Neural progenitor cell (in vitro differentiated cells): ENCODE measurements around the gene PLN. TPM values are rescaled to one million over a fixed set of nuclear protein-coding genes. Genes with fewer than 3 reads are reported as not detected.

Experiments
- DNase-seq: peaks from one replicate; pipeline ENCODE4 v3.0.0-alpha.2; 2016; ENCODE audit warnings: low spot score
- H2AFZ ChIP-seq: fragments of 200-600 bp; sonication (generic); replicated peaks from 2 replicates; pipeline ENCODE4 v1.6.1; 2016; ENCODE audit warnings: antibody characterized with exemption
- H3F3A ChIP-seq: fragments of 200-600 bp; sonication (generic); 2 replicates; pipeline ENCODE4 v1.6.1; 2016; ENCODE audit warnings: antibody characterized with exemption, low read depth
- H3K27ac ChIP-seq: fragments of 200-600 bp; sonication (generic); 2 replicates; pipeline ENCODE4 v1.5.1; 2016; ENCODE audit warnings: mild to moderate bottlenecking
- H3K27me3 ChIP-seq: fragments of 200-600 bp; sonication (generic); 2 replicates; pipeline ENCODE4 v1.6.1; 2016; ENCODE audit warnings: mild to moderate bottlenecking, moderate library complexity
- H3K36me3 ChIP-seq: fragments of 200-600 bp; sonication (generic); 2 replicates; pipeline ENCODE4 v1.5.1; 2016
- H3K4me1 ChIP-seq: fragments of 200-600 bp; sonication (generic); 2 replicates; pipeline ENCODE4 v1.6.1; 2016; ENCODE audit warnings: mixed run types
- H3K4me2 ChIP-seq: fragments of 200-600 bp; sonication (generic); 2 replicates; pipeline ENCODE4 v1.6.1; 2016
- H3K4me3 ChIP-seq: fragments of 200-600 bp; sonication (generic); 2 replicates; pipeline ENCODE4 v1.5.1; 2016
- H3K79me2 ChIP-seq: fragments of 200-600 bp; sonication (generic); 2 replicates; pipeline ENCODE4 v1.6.1; 2016; ENCODE audit warnings: low read depth
- H3K9ac ChIP-seq: fragments of 200-600 bp; sonication (generic); 2 replicates; pipeline ENCODE4 v1.6.1; 2016
- H3K9me3 ChIP-seq: fragments of 200-600 bp; sonication (generic); 2 replicates; pipeline ENCODE4 v1.5.1; 2016; ENCODE audit warnings: low read depth
- H4K20me1 ChIP-seq: fragments of 200-600 bp; sonication (generic); 2 replicates; pipeline ENCODE4 v1.6.1; 2016; ENCODE audit warnings: low read depth
- H3K27ac Mint-ChIP-seq: 3 replicates; pipeline ENCODE4 v1.8.0; 2021; ENCODE audit warnings: mixed read lengths
- H3K27me3 Mint-ChIP-seq: 2 replicates; pipeline ENCODE4 v1.8.0; 2022; ENCODE audit warnings: low read depth, mild to moderate bottlenecking, inconsistent platforms, moderate library complexity, mixed read lengths; ENCODE audit not compliant: insufficient read depth
- H3K36me3 Mint-ChIP-seq: 3 replicates; pipeline ENCODE4 v1.8.0; 2021; ENCODE audit warnings: mixed read lengths
- H3K4me1 Mint-ChIP-seq: 3 replicates; pipeline ENCODE4 v1.8.0; 2021; ENCODE audit warnings: mixed read lengths
- H3K4me3 Mint-ChIP-seq: 3 replicates; pipeline ENCODE4 v1.8.0; 2021; ENCODE audit warnings: mild to moderate bottlenecking, moderate library complexity, mixed read lengths
- H3K9me3 Mint-ChIP-seq: 3 replicates; pipeline ENCODE4 v1.8.0; 2020; ENCODE audit warnings: mixed read lengths
- CTCF ChIP-seq: fragments of 200-600 bp; sonication (generic); IDR thresholded peaks from 2 replicates; pipeline ENCODE4 v1.5.1; 2017; ENCODE audit warnings: antibody characterized with exemption, mild to moderate bottlenecking
- EZH2 ChIP-seq: fragments of 200-600 bp; sonication (generic); IDR thresholded peaks from 2 replicates; pipeline ENCODE4 v1.6.1; 2017; ENCODE audit warnings: antibody characterized with exemption, mild to moderate bottlenecking, moderate library complexity
- EZH2phosphoT487 ChIP-seq: fragments of 200-600 bp; sonication (generic); IDR thresholded peaks from 2 replicates; pipeline ENCODE4 v1.6.1; 2017; ENCODE audit warnings: antibody characterized with exemption
- total RNA-seq: library from RNA; depleted of rRNA; stranded (reverse); fragments of >200 nt; gene quantifications from 2 replicates; pipeline ENCODE4 v1.2.3, GENCODE V29; 2015; ENCODE audit warnings: low replicate concordance

The PLN gene
- total RNA-seq, 1 donor from 2014 or later, result not detected

- Histone ChIP-seq H3K79me2 (no peaks in the 10 kb centered on the region), H3K27me3 (no peaks in the 10 kb centered on the region), H2AFZ (no peak overlapping the region), H3K4me2 (no peak overlapping the region), H3K36me3 (no peaks in the 10 kb centered on the region), H3K4me3 (no peak overlapping the region), H3K9me3 (no peaks in the 10 kb centered on the region), H3F3A (no peaks in the 10 kb centered on the region), H4K20me1 (no peaks in the 10 kb centered on the region), H3K9ac (no peak overlapping the region), H3K27ac (no peak overlapping the region), H3K4me1 (no peaks in the 10 kb centered on the region)
- TF ChIP-seq EZH2phosphoT487, result no peak
- no peak for TF ChIP-seq EZH2
- no peak for TF ChIP-seq CTCF
- H3K9me3 Mint-ChIP-seq, result no peaks in the 10 kb centered on the region
- H3K4me3 Mint-ChIP-seq, result no peak overlapping the region
- DNase-seq, result no peak
- H3K27me3 Mint-ChIP-seq, result no peaks in the 10 kb centered on the region
- H3K4me1 Mint-ChIP-seq, result no peaks in the 10 kb centered on the region
- H3K27ac Mint-ChIP-seq, result no peak overlapping the region
- no peaks in the 10 kb centered on the region for H3K36me3 Mint-ChIP-seq
Observed at GRCh38 chr6:118567974-118568373, 19.9 kb downstream of the PLN start.

DNA sequence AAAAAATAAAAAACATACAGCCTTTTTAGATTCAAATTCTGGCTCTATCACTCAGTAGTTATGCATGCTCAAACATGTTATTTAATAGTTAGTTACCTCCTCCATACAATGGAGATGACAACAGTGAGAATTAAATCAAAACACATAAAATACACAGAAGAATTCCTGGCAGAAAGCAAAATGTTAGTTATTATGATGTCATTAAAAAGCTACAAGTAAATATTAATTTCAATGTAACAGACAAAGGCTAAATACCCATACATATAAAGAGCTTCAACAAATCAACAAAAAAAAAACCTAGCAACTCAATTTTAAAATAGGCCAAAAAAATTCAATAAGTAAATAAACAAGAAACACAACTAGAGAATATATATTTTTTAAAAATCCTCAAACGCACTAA lies 21.4 kb downstream of the PLN start:
- H3F3A ChIP-seq, result no peaks in the 10 kb centered on the region
- TF ChIP-seq CTCF (no peak), EZH2 (no peak), EZH2phosphoT487 (no peak)
- peaks cover 8% of the 10 kb centered on the region for H3K9me3 Mint-ChIP-seq
- H3K4me1 ChIP-seq, result no peaks in the 10 kb centered on the region
- no peaks in the 10 kb centered on the region for H3K9me3 ChIP-seq
- peaks cover 7% of the 10 kb centered on the region for H3K36me3 Mint-ChIP-seq
- H3K27me3 Mint-ChIP-seq, result no peaks in the 10 kb centered on the region
- H3K4me3 Mint-ChIP-seq, result no peak overlapping the region
- no peak overlapping the region for H3K4me2 ChIP-seq
- no peaks in the 10 kb centered on the region for H3K79me2 ChIP-seq
- H4K20me1 ChIP-seq, result no peaks in the 10 kb centered on the region
- H3K4me3 ChIP-seq, result no peak overlapping the region
- H3K4me1 Mint-ChIP-seq, result no peaks in the 10 kb centered on the region
- no peak overlapping the region for H3K9ac ChIP-seq
- H2AFZ ChIP-seq, result no peak overlapping the region
- no peaks in the 10 kb centered on the region for H3K27me3 ChIP-seq
- H3K27ac ChIP-seq, result no peak overlapping the region
- H3K36me3 ChIP-seq, result no peaks in the 10 kb centered on the region
- no peak overlapping the region for H3K27ac Mint-ChIP-seq
- DNase-seq, result no peak

- DNase-seq, result no peak
- no peaks in the 10 kb centered on the region for H3K9me3 ChIP-seq
- Mint-ChIP-seq H3K9me3 (peaks cover 23% of the 10 kb centered on the region), H3K27ac (no peak overlapping the region), H3K36me3 (peaks cover 22% of the 10 kb centered on the region), H3K4me3 (no peak overlapping the region), H3K4me1 (no peaks in the 10 kb centered on the region), H3K27me3 (peaks cover 3% of the 10 kb centered on the region)
- H3K27me3 ChIP-seq, result no peaks in the 10 kb centered on the region
- no peak for TF ChIP-seq EZH2phosphoT487
- no peak for TF ChIP-seq EZH2
- no peak for TF ChIP-seq CTCF
- no peaks in the 10 kb centered on the region for H3K36me3 ChIP-seq
- no peak overlapping the region for H3K9ac ChIP-seq
- no peak overlapping the region for H3K27ac ChIP-seq
- no peak overlapping the region for H3K4me2 ChIP-seq
- no peak overlapping the region for H2AFZ ChIP-seq
- no peaks in the 10 kb centered on the region for H3K4me1 ChIP-seq
- no peaks in the 10 kb centered on the region for H4K20me1 ChIP-seq
- H3F3A ChIP-seq, result no peaks in the 10 kb centered on the region
- no peaks in the 10 kb centered on the region for H3K79me2 ChIP-seq
- H3K4me3 ChIP-seq, result no peak overlapping the region
Observed at GRCh38 chr6:118571121-118571520, 23.0 kb downstream of the PLN start.
